DMS79 (cell line): ENCODE results near the gene MICAL2.

Source experiments
- DNase-seq: peaks from one replicate; lab custom pipeline; 2025; lab: John Stamatoyannopoulos, UW

Gene MICAL2

GRCh38 chr11:12229450-12230229 is 119.2 kb downstream of the MICAL2 start:
- no peak for DNase-seq

- no peak for DNase-seq
These were observed 121.8 kb downstream of the MICAL2 start for GRCh38 chr11:12232160-12232559.

- DNase-seq, result no peak
These were observed 122.6 kb downstream of the MICAL2 start for GRCh38 chr11:12232817-12233601.

DNA sequence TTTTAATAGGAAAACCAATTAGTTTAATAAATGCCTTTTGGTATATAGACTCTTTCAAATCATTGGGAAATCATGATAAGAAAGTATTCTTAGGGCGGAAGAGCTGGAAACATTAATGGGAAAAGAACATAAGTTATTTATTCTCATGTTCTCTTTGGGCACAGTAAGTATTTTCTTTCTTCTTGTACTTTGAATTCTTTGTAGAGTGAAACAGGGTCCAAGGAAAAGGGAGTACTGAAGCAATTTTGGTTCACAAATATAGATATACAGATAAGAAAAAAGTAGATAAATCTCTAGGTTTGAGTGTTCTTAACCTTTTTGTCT is 123.2 kb downstream of the MICAL2 start:
- no peak for DNase-seq

- DNase-seq, result no peak
These were observed 123.8 kb downstream of the MICAL2 start for GRCh38 chr11:12234221-12234620.

DNA sequence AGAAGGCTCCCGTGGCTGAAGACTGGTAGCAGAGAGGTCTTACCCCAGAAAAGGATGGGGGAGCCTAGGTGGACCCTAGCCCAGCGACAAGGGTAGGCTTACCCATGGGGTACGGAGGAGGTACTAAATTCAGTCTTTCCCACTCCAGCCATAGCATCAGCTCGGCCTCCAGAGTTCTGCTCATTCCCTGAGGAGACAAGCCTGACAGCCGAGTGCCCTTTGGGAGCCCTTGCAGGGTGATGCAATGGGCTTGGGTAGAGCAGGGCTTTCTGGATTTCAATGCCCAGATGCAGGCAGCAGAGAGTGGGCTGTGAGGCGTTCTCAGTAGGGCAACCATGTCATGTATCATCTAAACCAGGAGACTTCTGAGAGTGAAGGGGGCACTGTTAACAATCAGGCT is 124.7 kb downstream of the MICAL2 start:
- DNase-seq, result no peak

DNA sequence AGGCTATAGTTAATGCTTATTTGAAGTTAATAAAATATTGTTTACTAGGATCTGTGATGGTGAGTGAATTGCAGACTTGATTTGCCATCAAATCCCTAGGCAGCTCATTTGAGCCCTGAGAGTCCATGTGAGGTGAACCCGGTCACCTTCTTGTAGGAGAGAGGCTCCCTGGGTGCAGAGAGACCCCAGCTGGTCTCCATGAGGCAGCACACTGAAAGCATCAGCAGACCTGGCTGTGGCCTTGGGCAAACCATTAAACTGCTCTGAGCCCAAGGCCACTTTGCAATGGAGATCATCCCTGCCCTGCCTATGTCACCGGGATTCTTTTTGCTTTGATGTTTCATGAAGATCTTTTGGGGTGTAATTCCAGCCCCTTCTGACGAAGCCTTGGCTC is 125.2 kb downstream of the MICAL2 start:
- no peak for DNase-seq

GRCh38 chr11:12235947-12236743 is 125.8 kb downstream of the MICAL2 start:
- peak; percentile 27 for DNase-seq

DNA sequence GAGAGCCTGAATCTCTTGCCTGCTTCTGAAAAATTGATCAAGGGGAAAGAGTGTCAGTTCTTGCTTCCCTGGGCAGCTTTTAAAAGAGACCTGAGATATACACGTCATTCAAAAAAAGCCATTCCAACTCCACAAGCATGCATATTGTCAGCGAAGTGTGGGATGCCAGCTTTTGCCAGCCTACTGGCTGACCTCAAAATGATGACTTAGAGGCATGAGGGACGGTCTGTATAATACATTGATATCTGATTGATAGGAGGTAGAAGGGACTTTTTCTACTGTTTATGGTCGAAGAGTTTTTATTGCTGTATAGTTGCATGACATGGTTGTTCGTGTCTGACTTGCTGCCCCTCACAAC is 126.3 kb downstream of the MICAL2 start:
- no peak for DNase-seq

DNA sequence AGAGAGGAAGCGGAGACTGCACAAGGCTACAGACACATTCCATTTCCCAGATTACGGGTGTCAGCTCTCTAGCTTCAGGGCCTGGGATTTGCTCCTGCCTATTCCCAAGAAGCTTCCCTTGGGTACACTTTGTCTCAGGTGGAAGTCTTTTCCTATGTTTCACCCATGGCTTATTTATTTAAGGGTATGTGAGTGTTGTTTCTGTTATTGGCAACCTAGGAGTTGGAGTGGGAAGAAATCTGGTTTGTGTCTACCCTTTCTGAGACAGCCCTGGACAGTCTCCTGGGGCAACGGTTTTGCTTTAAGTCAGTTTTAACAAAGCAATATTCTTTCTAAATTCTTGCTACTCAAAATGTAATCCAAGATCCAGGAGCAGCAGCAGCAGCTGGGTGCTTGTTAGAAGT is 127.0 kb downstream of the MICAL2 start:
- no peak for DNase-seq

DNA sequence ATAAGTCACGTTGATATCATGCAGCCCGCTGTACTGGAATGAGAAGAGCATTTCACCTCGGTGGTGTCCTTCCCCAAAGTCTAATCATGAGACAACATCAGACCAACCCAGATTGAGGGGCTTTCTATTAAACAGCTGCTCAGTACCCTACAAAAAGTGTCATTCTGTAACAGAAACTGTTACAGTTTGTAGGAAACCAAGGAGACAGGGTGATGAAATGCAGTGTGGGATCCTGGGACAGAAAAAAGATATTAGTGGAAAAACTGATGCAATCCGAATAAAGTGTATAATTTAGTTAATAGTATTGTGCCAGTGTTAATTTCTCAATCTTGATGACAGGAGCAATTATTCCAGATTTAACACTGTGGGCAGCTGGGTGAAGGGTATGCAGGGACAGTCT is 128.0 kb downstream of the MICAL2 start:
- DNase-seq, result no peak

DNA sequence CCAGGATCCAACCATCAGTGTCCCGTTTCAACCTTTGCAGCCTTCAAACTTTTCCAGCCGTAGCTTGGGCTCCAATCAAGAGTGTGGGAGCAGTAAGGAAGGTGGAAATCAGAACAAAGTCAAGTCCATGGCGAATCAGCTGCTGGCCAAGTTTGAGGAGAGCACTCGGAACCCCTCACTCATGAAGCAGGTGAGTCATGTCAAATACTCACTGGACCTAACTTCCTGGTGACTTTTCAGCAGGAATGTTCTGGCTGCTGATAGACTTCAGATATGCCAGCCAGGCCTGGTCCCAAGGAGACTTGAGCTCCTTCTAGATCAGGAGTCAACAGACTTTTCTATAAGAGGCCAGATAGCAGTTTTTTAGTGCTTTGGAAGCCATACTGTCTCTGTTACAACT is 129.0 kb downstream of the MICAL2 start:
- no peak for DNase-seq

DNA sequence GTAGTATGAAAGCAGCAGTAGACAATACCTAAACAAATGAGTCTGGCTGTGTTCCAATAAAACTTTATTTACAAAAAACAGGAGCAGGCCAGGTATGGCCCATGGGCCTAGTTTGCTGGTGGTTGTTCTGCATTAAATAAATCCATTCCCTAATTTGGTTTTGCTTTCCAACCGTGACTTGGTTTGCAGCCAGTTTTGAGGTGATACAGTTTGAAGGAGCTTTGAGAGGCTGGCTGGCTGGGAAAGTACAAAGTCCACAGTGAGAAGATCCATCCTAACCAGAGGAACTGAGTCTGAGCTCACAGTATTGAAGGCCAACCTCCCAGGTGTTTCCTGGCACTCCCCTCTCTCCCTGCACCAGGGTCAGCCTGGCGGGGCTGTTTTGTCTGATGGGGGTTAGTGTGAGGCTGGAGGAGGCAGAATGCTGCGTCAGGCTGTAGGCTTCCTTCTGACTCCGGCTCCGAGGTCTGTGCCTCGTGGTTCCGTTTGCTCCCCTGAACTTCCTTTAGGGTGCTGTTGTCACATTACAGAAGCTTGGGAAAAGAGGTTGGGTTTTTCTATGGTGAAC is 129.5 kb downstream of the MICAL2 start:
- DNase-seq, result no peak

GRCh38 chr11:12240677-12241076 is 130.3 kb downstream of the MICAL2 start:
- no peak for DNase-seq

DNA sequence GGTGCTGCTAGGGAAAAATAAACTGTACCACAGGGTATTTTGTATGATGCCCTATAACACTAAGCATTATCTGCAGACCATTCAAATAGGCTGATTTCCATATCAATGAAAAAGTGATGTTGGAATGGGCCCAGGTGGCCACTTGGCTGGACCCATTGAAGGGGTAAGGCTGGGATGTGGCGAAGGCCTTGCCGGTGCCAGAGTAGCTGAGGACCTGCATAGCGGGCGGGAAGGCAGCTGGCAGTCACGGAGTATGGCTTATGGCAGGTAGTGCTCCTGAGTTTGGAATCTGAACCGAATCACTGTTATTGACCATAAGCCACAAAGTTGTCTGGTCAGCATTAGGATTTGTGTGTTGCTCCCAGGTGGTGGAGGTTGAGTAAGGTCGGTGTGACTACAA is 131.0 kb downstream of the MICAL2 start:
- DNase-seq, result no peak

GRCh38 chr11:12241971-12242672 is 131.7 kb downstream of the MICAL2 start:
- DNase-seq, result no peak

- DNase-seq, result no peak
These were observed 132.6 kb downstream of the MICAL2 start for GRCh38 chr11:12242966-12243365.

- DNase-seq, result peak; percentile 83
These were observed 133.1 kb downstream of the MICAL2 start for GRCh38 chr11:12243486-12243885.

DNA sequence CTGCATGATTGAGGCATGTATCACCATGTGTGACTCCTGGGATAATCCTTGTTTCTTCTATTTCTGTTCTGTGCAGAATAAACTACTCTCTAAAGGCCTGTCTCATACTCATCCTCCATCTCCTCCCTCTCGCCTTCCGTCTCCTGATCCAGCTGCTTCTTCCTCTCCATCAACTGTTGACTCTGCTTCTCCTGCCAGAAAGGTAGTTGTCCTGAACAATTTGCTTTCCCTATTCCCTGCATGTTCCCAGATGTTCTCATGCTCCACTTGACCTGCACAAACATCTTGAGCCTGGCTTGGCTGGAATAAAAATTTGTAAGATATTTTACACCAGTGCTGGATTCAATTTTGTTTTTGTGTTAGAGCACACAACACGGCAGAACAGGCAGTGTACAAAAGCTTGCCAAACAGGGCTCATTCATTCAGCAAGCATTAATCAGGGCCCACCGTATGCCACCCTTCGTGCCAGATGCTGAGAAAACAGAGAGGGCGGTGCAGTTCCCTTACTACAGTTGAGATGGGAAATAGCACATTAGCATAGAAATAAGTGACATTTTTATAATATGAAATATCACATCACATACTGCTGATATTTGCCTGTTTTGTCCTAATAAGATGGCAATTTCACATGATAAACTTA is 133.6 kb downstream of the MICAL2 start:
- DNase-seq, result no peak

DNA sequence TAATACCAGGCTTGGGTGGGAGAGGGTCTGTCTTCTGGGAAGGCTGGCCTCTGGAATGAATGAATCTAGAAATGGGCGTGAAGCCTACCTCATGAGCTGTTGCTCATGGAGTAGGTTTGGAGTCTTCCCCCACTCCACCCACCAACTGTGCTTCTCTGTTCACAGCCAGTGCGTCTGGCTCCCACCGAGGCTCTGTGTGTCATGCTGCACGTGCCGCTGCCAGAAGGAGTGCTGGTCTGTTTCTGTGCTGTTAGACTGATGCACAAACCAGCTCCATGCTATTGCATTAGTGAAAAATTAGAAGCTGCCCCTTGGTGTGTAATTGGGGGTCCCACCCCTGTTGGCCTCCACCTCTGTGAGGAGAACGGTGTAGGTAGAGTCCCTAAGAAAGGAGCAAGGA is 134.7 kb downstream of the MICAL2 start:
- DNase-seq, result no peak

GRCh38 chr11:12245549-12246016 is 135.2 kb downstream of the MICAL2 start:
- no peak for DNase-seq
